A549 (cell line): ENCODE results near the gene TMPRSS4. TPM values are rescaled to one million over a fixed set of nuclear protein-coding genes. Genes with fewer than 3 reads are reported as not detected.

Source experiments
- ATAC-seq, 2 experiments: fragments of 200-7000 bp in 1 of 2; fragments of >200 bp in 1 of 2; cut with Nextera tagmentation in 1 of 2; cut with Tn5 transposase in 1 of 2; 3 replicates each; pipeline versions ENCODE4 v1.8.0 to v1.9.1; 2018 to 2020; ENCODE audit warnings: mild to moderate bottlenecking in 1 of 2, moderate library complexity in 1 of 2
- CTCF ChIA-PET: fragments of 300-600 bp; sonication (Branson Sonifier 250); formaldehyde crosslinking; extraction: SDS; loops from one replicate; lab custom pipeline; 2021; ENCODE audit warnings: antibody characterized with exemption, inconsistent platforms; lab: Yijun Ruan, JAX
- POLR2A ChIA-PET: fragments of 350-600 bp; formaldehyde crosslinking; extraction: SDS; loops from one replicate; lab custom pipeline; 2021; ENCODE audit warnings: antibody characterized with exemption, inconsistent platforms; lab: Yijun Ruan, JAX
- DNase-seq, 2 experiments: peaks; one replicate each; pipeline versions ENCODE4 v3.0.0 to v3.0.0-alpha.2; 2011 to 2016; ENCODE audit warnings: low read depth in 1 of 2, low spot score in 1 of 2
- FAIRE-seq: peaks from 2 replicates; lab custom pipeline; 2011; peaks lifted over from hg19 to GRCh38; lab: Jason Lieb, UNC
- H3K27ac ChIP-seq, 2 experiments: fragments of >200 bp; sonication (Bioruptor Twin); formaldehyde crosslinking; 3 replicates each; pipeline ENCODE4 v1.5.1; 2016 to 2017
- H3K4me1 ChIP-seq: fragments of >200 bp; sonication (Bioruptor Twin); formaldehyde crosslinking; 3 replicates; pipeline ENCODE4 v1.6.1; 2016
- H3K4me2 ChIP-seq: fragments of >200 bp; sonication (Bioruptor Twin); formaldehyde crosslinking; 3 replicates; pipeline ENCODE4 v1.6.1; 2016
- H3K4me3 ChIP-seq: fragments of >200 bp; sonication (Bioruptor Twin); formaldehyde crosslinking; 3 replicates; pipeline ENCODE4 v1.5.1; 2016
- H3K9me3 ChIP-seq: fragments of >200 bp; sonication (Bioruptor Twin); formaldehyde crosslinking; 3 replicates; pipeline ENCODE4 v1.6.1; 2016
- ATOH8 ChIP-seq: fragments of 250-450 bp; sonication (Bioruptor Pico); IDR thresholded peaks from 2 replicates; pipeline ENCODE4 v1.5.0; 2020; ENCODE audit warnings: low read depth, mild to moderate bottlenecking, moderate library complexity
- BCL3 ChIP-seq: fragments of >200 bp; sonication (Bioruptor Twin); formaldehyde crosslinking; IDR thresholded peaks from 3 replicates; pipeline ENCODE4 v1.6.1; 2016
- BHLHE40 ChIP-seq: IDR thresholded peaks from 2 replicates; pipeline ENCODE4 v1.6.1; 2012; ENCODE audit warnings: low read depth, low read length, inconsistent platforms
- CBX2 ChIP-seq: fragments of 200-600 bp; sonication (generic); IDR thresholded peaks from 2 replicates; pipeline ENCODE4 v1.6.1; 2016; ENCODE audit warnings: low read depth, mild to moderate bottlenecking, borderline replicate concordance
- CEBPB ChIP-seq, 2 experiments: fragments of >200 bp in 1 of 2; sonication (Bioruptor Twin) in 1 of 2; formaldehyde crosslinking in 1 of 2; IDR thresholded peaks; 2 replicates each; pipeline ENCODE4 v1.6.1; 2012 to 2016
- CHD2 ChIP-seq: fragments of 150-350 bp; IDR thresholded peaks from 2 replicates; pipeline ENCODE4 v1.6.1; 2014; ENCODE audit warnings: low read length; ENCODE audit not compliant: partially characterized antibody
- E2F6 ChIP-seq: IDR thresholded peaks from 2 replicates; pipeline ENCODE4 v1.6.1; 2012; ENCODE audit warnings: low read depth, borderline replicate concordance
- EHF ChIP-seq: fragments of 250-450 bp; sonication (Bioruptor Pico); IDR thresholded peaks from 2 replicates; pipeline ENCODE4 v1.5.0; 2020; ENCODE audit warnings: mild to moderate bottlenecking
- ELK1 ChIP-seq: fragments of 150-350 bp; IDR thresholded peaks from 2 replicates; pipeline ENCODE4 v1.6.1; 2014; ENCODE audit warnings: low read depth, mild to moderate bottlenecking, low read length
- FOXS1 ChIP-seq: fragments of 250-450 bp; sonication (Bioruptor Pico); IDR thresholded peaks from 2 replicates; pipeline ENCODE4 v1.5.0; 2020; ENCODE audit warnings: mild to moderate bottlenecking, moderate library complexity
- GATA3 ChIP-seq: IDR thresholded peaks from 2 replicates; pipeline ENCODE4 v1.6.1; 2012; ENCODE audit warnings: borderline replicate concordance
- HDAC2 ChIP-seq: fragments of 200-600 bp; sonication (generic); IDR thresholded peaks from 2 replicates; pipeline ENCODE4 v1.6.1; 2016
- HEYL ChIP-seq: fragments of 250-450 bp; sonication (Bioruptor Pico); IDR thresholded peaks from 2 replicates; pipeline ENCODE4 v1.8.0; 2021; ENCODE audit warnings: mild to moderate bottlenecking, moderate library complexity
- HMGXB4 ChIP-seq: fragments of 250-450 bp; sonication (Bioruptor Pico); IDR thresholded peaks from 2 replicates; pipeline ENCODE4 v1.5.0; 2021; ENCODE audit warnings: mild to moderate bottlenecking, moderate library complexity, borderline replicate concordance
- HOXA7 ChIP-seq: fragments of 250-450 bp; sonication (Bioruptor Pico); IDR thresholded peaks from 2 replicates; pipeline ENCODE4 v1.5.0; 2020; ENCODE audit warnings: mild to moderate bottlenecking, moderate library complexity
- MAFK ChIP-seq: fragments of 450-650 bp; IDR thresholded peaks from 2 replicates; pipeline ENCODE4 v1.6.1; 2014; ENCODE audit not compliant: partially characterized antibody
- NR3C1 ChIP-seq: fragments of >200 bp; sonication (Bioruptor Twin); formaldehyde crosslinking; IDR thresholded peaks from 3 replicates; pipeline ENCODE4 v1.6.1; 2017
- POLR2A ChIP-seq: IDR thresholded peaks from 2 replicates; pipeline ENCODE4 v1.6.1; 2012; ENCODE audit warnings: mild to moderate bottlenecking, low read length
- RAD21 ChIP-seq, 2 experiments: fragments of >200 bp in 1 of 2; sonication (Bioruptor Twin) in 1 of 2; formaldehyde crosslinking in 1 of 2; IDR thresholded peaks in 1 of 2; conservative IDR thresholded peaks in 1 of 2; 2 replicates in 1 of 2; 3 replicates in 1 of 2; pipeline ENCODE4 v1.6.1; 2012 to 2018; ENCODE audit warnings: inconsistent platforms in 1 of 2
- RCOR1 ChIP-seq: fragments of 150-350 bp; IDR thresholded peaks from 2 replicates; pipeline ENCODE4 v1.6.1; 2014; ENCODE audit warnings: antibody characterized with exemption, low read length, low read depth
- RNF2 ChIP-seq: fragments of 200-600 bp; sonication (generic); IDR thresholded peaks from 2 replicates; pipeline ENCODE4 v1.6.1; 2016; ENCODE audit warnings: low read depth, mild to moderate bottlenecking, antibody characterized with exemption, moderate library complexity, borderline replicate concordance
- SMC3 ChIP-seq: fragments of >200 bp; sonication (Bioruptor Twin); formaldehyde crosslinking; IDR thresholded peaks from 3 replicates; pipeline ENCODE4 v1.6.1; 2018; ENCODE audit warnings: inconsistent platforms
- TP53 ChIP-seq: fragments of 250-450 bp; sonication (Bioruptor Pico); IDR thresholded peaks from 2 replicates; pipeline ENCODE4 v1.5.0; 2021; ENCODE audit warnings: mild to moderate bottlenecking, moderate library complexity
- USF2 ChIP-seq: fragments of 450-650 bp; IDR thresholded peaks from 2 replicates; pipeline ENCODE4 v1.6.1; 2014; ENCODE audit warnings: antibody characterized with exemption
- ZNF302 ChIP-seq: fragments of 250-450 bp; sonication (Bioruptor Pico); IDR thresholded peaks from 2 replicates; pipeline ENCODE4 v1.9.0; 2021; ENCODE audit warnings: inconsistent platforms, mild to moderate bottlenecking, moderate library complexity
- ZSCAN20 ChIP-seq: fragments of 250-450 bp; sonication (Bioruptor Pico); IDR thresholded peaks from 2 replicates; pipeline ENCODE4 v1.8.0; 2022; ENCODE audit warnings: mild to moderate bottlenecking, moderate library complexity
- WGBS: methylation state at CpG from one replicate; pipeline ENCODE4 v1.1.6; 2017; ENCODE audit errors: missing lambda C conversion rate; 5-methylcytosine and 5-hydroxymethylcytosine counted together
- polyA plus RNA-seq, 4 experiments: library from polyadenylated mRNA; depleted of rRNA in 3 of 4; stranded (reverse); fragments of >200 nt; fragmentation: RNase III in 1 of 4; extraction: RNeasy Plus Mini Kit Qiagen cat#74134 plus additional on column Dnase treatment in 1 of 4; gene quantifications; 2 replicates in 3 of 4; 3 replicates in 1 of 4; pipeline ENCODE4 v1.2.3, GENCODE V29; 2011 to 2017

TMPRSS4 gene
- polyA plus RNA-seq, 2 of the 4 experiments (the other 2 are of a cell fraction), result not detected

- ATAC-seq, result no peak
- WGBS, result 44% methylated on average over 2 of the region's 2 CpGs
- ChIA-PET POLR2A (no interaction called here), CTCF (interaction anchor here (0.9 kb wide), 1 partner anchor 8 kb away, joined by 3 read pairs; no protein-coding TSS in a partner anchor)
- no peak for DNase-seq
- Histone ChIP-seq H3K9me3 (no peaks in the 10 kb centered on the region), H3K4me3 (no peak overlapping the region), H3K27ac (no peak overlapping the region), H3K4me2 (peak overlapping the region; percentile 16; the same call in 2 of the 3 replicates), H3K4me1 (0 out of 3 replicates have a peak, but pooled peaks cover 4% of the 10 kb centered on the region)
- no peak for TF ChIP-seq EHF (CRISPR knock-in tag)
- FAIRE-seq, result no peak
These were observed 31.7 kb upstream of the TMPRSS4 start for GRCh38 chr11:118045191-118045590.

- 0 out of 3 replicates have a peak, but pooled peaks cover 4% of the 10 kb centered on the region for H3K4me1 ChIP-seq
- POLR2A ChIA-PET, result no interaction called here
These were observed 30.6 kb upstream of the TMPRSS4 start for GRCh38 chr11:118046051-118046963.

GRCh38 chr11:118046964-118047700 is 29.7 kb upstream of the TMPRSS4 start:
- WGBS, result 61% methylated on average over 8 of the region's 8 CpGs
- H3K27ac ChIP-seq, result no peak overlapping the region
- POLR2A ChIA-PET, result no interaction called here
- H3K4me2 ChIP-seq, result no peak overlapping the region
- CTCF ChIA-PET, result interaction anchor here (1.0 to 2.6 kb wide), 5 partner anchors 10 to 239 kb away, joined by 3 to 10 read pairs (median 6); no protein-coding TSS in a partner anchor
- ATAC-seq, result no peak
- DNase-seq, result no peak
- H3K9me3 ChIP-seq, result no peaks in the 10 kb centered on the region
- no peak for FAIRE-seq
- no peak for TF ChIP-seq BCL3
- no peak for TF ChIP-seq FOXS1 (CRISPR knock-in tag)
- TF ChIP-seq HEYL (CRISPR knock-in tag), result no peak
- TF ChIP-seq ZNF302, result no peak
- no peak for TF ChIP-seq ATOH8 (CRISPR knock-in tag)
- TF ChIP-seq E2F6, result no peak
- TF ChIP-seq RAD21 (conservative IDR thresholded peaks at IDR 0.05 in 1 of 2, IDR thresholded peaks at IDR 0.05 in 1 of 2), result no peak
- no peak for TF ChIP-seq CBX2
- no peak for TF ChIP-seq CEBPB (IDR thresholded peaks at IDR 0.05)
- TF ChIP-seq ELK1, result no peak
- no peak for TF ChIP-seq POLR2A
- no peak for TF ChIP-seq NR3C1
- no peak for TF ChIP-seq USF2
- no peak for TF ChIP-seq RNF2
- H3K4me1 ChIP-seq, result 0 out of 3 replicates have a peak, but pooled peaks cover 4% of the 10 kb centered on the region
- H3K4me3 ChIP-seq, result no peak overlapping the region

More at GRCh38 chr11:118046051-118046963, 30.6 kb upstream of the TMPRSS4 start:
- no peak for DNase-seq
- no peak overlapping the region for H3K27ac ChIP-seq
- TF ChIP-seq SMC3 (no peak), HOXA7 (no peak), HMGXB4 (CRISPR knock-in tag) (no peak), CHD2 (no peak), TP53 (no peak), MAFK (no peak), BHLHE40 (no peak), CEBPB (IDR thresholded peaks at IDR 0.05) (no peak), RCOR1 (no peak), GATA3 (no peak), ZSCAN20 (CRISPR knock-in tag) (no peak), HDAC2 (no peak)
- TF ChIP-seq, all 56 proteins: peak for 0
- no peak overlapping the region for H3K4me3 ChIP-seq
- FAIRE-seq, result no peak
- peak overlapping the region; percentile 16; the same call in 2 of the 3 replicates for H3K4me2 ChIP-seq
- no peaks in the 10 kb centered on the region for H3K9me3 ChIP-seq
- ATAC-seq, result no peak
- 44% methylated on average over 5 of the region's 5 CpGs for WGBS
- CTCF ChIA-PET, result interaction anchor here (1.3 to 2.6 kb wide), 4 partner anchors 11 to 238 kb away, joined by 4 to 10 read pairs (median 7); no protein-coding TSS in a partner anchor
